ENCODE data around the gene DPM3. TPM values are rescaled to one million over a fixed set of nuclear protein-coding genes. Genes with fewer than 3 reads are reported as not detected.

DPM3 gene, protein sequence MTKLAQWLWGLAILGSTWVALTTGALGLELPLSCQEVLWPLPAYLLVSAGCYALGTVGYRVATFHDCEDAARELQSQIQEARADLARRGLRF
- 45.9 and 52.1 TPM in 2 replicates for total RNA-seq

GRCh38 chr1:155139895-155140629, at the start of gene DPM3:
TSS of gene DPM3 (minus strand) at chr1:155140531. CDS start at chr1:155140240, 291 bp downstream.

DNA sequence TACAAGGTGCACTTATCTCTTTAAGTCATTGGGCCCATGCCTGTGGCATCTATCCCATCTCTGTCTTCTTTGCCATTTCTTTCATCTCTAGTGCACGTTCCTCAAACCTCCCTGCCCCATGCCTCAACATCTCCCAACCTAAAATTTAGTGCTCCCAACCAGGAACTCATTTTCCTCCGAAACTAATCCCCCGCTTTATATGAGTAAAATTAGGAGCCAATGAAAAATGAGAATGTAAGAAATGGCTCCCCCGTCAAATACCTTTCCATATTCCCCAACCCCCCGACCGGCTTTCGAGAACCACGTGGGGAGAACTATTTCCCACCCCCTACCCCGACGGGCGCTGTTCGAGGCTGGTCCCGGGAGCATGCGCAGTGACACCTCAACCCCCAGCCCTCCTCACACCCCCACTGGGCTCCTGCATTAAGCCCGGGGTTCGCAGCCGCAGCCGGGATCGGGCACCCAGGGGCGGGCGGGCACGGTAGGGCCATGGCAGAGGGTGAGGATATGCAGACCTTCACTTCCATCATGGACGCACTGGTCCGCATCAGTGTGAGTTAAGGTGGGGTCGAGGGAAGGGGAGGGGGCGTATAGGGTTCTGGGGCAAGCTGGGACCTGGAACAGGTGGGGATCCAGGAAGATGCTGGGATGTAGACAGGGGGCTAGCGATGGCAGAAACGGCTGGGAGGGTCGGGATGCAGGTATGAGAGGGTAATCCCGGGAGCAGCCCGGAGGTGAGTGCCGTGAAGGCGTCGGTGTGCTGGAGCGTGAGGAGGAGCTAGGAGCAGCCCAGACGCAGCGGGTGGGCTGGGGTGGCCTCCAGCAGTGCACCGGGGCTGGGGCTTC, 33.4 kb upstream of the DPM3 start, which contains the start of gene TRIM46:
Gene TRIM46, plus strand, starts transcription at position 372 of the 846 bp plus-strand sequence. Its CDS starts 118 bp downstream, at position 490.

GRCh38 chr1:155172732-155173477, 32.6 kb upstream of the DPM3 start, which contains the start of gene KRTCAP2:
TSS of gene KRTCAP2 (minus strand) at chr1:155173304. CDS start at chr1:155173224, 80 bp downstream.

DNA sequence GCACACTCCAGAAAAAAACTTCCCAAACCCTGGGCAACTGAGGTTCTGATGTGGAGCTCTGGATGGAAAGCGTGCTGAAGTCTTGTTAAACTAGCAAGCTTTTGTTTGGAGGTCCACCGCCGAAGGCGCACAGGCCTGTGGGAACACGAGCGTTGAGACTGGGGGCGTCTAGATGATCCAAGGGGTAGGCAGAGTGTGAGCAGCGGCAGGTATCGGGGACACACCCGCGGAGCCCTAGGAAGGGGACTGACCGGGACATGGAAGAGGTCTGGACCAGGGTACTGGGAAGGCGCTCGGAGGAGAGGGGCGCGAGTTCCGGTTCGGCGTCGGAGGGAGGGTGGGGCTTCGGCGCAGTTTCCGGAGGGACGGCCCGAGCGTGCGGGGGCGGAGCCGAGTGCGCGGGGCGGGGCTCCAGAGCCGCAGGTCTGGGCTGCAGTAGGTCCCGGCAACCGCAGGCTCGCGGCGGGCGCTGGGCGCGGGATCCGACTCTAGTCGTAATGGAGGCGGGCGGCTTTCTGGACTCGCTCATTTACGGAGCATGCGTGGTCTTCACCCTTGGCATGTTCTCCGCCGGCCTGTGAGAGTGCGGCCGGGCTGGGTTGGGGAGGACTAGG, 4.8 kb downstream of the DPM3 start, which contains the start of gene SLC50A1:
Gene SLC50A1, plus strand, starts transcription at position 438 of the 614 bp plus-strand sequence. Its CDS starts 60 bp downstream, at position 498.

DNA sequence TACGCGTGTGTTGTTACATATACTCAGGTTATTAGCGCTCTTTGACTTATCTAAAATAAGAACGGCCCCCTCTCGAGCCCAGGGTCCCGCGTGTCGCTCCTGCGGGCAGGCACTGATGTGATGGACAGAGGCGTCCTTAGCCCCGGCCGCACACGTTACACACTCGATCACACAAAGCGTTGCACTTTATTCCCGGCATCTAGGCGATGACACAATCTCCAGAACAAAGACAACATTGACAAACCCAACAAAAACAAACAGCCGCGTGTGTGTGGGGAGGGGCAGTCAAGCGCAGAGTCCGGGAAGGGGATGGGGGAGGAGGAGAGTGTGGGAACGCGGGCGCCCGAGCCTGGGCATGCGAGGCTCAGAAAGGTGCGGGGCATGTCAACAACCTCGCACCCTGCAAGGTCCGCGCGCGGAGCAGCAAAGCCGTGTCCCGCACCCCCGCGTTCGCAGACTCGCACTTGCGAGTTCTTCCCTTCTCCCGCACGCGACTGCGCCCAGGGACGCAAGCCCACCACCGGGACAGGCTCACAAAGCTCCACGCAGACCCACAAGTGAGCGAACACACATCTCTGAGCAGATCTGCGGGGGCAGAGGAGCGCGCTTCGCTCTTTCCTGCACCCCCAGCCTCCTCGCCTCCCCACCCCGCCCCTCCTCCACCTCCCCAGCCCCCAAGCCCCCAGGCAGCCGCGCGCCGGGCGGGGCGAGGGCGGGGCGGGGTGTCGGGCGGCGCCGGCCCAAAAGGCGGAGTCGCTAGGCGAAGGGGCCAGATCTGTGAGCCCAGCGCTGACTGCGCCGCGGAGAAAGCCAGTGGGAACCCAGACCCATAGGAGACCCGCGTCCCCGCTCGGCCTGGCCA, 13.0 kb downstream of the DPM3 start, which contains the start of gene EFNA1:
Gene EFNA1, plus strand, starts transcription at position 772 of the 862 bp plus-strand sequence. CDS start 102 bp downstream, outside the sequence.

Other genes with a start within 250 kb of the DPM3 start
- 5.1 and 5.5 TPM in 2 replicates for gene PMVK, start 203.8 kb downstream of the DPM3 start, total RNA-seq
- gene PBXIP1, start 184.4 kb downstream of the DPM3 start, total RNA-seq: 97.0 and 105 TPM in 2 replicates
- 13.1 and 15.1 TPM in 2 replicates for gene PYGO2, start 178.7 kb downstream of the DPM3 start, total RNA-seq
- 180 and 202 TPM in 2 replicates for gene SHC1, start 169.8 kb downstream of the DPM3 start, total RNA-seq
- gene CKS1B, start 165.8 kb downstream of the DPM3 start, total RNA-seq: 17.4 and 25.2 TPM in 2 replicates
- gene FLAD1, start 157.2 kb downstream of the DPM3 start, total RNA-seq: 17.2 and 18.7 TPM in 2 replicates
- 0.18 and 0.28 TPM in 2 replicates for gene LENEP, start 146.9 kb downstream of the DPM3 start, total RNA-seq
- 9.1 and 10.8 TPM in 2 replicates for gene ZBTB7B, start 137.7 kb downstream of the DPM3 start, total RNA-seq
- gene DCST2, start 106.8 kb downstream of the DPM3 start, total RNA-seq: under 0.01 TPM in 2 replicates
- not detected in 2 replicates for gene DCST1, start 106.7 kb downstream of the DPM3 start, total RNA-seq
- gene ADAM15, start 89.2 kb downstream of the DPM3 start, total RNA-seq: 46.2 and 70.4 TPM in 2 replicates
- 3.7 and 4.0 TPM in 2 replicates for gene EFNA4, start 76.8 kb downstream of the DPM3 start, total RNA-seq
- 0.14 and 0.83 TPM in 2 replicates for gene EFNA3, start 61.7 kb downstream of the DPM3 start, total RNA-seq
- gene EFNA1, start 12.7 kb downstream of the DPM3 start, total RNA-seq: 0.71 and 1.1 TPM in 2 replicates
- 35.4 and 37.4 TPM in 2 replicates for gene SLC50A1, start 4.7 kb downstream of the DPM3 start, total RNA-seq
- gene KRTCAP2, start 32.8 kb upstream of the DPM3 start, total RNA-seq: 119 and 168 TPM in 2 replicates
- 2.3 and 2.5 TPM in 2 replicates for gene TRIM46, start 33.3 kb upstream of the DPM3 start, total RNA-seq
- gene THBS3, start 67.4 kb upstream of the DPM3 start, total RNA-seq: 19.9 and 26.1 TPM in 2 replicates
- 42.7 and 44.5 TPM in 2 replicates for gene MTX1, start 68.2 kb upstream of the DPM3 start, total RNA-seq
- gene ENTREP3, start 115.0 kb upstream of the DPM3 start, total RNA-seq: 3.0 and 5.5 TPM in 2 replicates
- 34.3 and 37.8 TPM in 2 replicates for gene SCAMP3, start 121.8 kb upstream of the DPM3 start, total RNA-seq
- gene CLK2, start 133.0 kb upstream of the DPM3 start, total RNA-seq: 19.9 and 32.4 TPM in 2 replicates
- 0.71 and 1.0 TPM in 2 replicates for gene HCN3, start 136.9 kb upstream of the DPM3 start, total RNA-seq
- under 0.01 TPM in 1 of 2 replicates, not detected in the other for gene PKLR, start 160.9 kb upstream of the DPM3 start, total RNA-seq
- 357 and 395 TPM in 2 replicates for gene FDPS, start 168.3 kb upstream of the DPM3 start, total RNA-seq
- gene RUSC1, start 180.4 kb upstream of the DPM3 start, total RNA-seq: 5.4 and 5.7 TPM in 2 replicates

Measured in smooth muscle cell of bladder (primary cell).